ENCODE measurements around the gene CCDC117.
"Not testable (repeated sequence)": the region's sequence is repeated elsewhere in the genome, so short reads cannot be mapped to it uniquely, and the experiment has no call there.

The CCDC117 gene, protein sequence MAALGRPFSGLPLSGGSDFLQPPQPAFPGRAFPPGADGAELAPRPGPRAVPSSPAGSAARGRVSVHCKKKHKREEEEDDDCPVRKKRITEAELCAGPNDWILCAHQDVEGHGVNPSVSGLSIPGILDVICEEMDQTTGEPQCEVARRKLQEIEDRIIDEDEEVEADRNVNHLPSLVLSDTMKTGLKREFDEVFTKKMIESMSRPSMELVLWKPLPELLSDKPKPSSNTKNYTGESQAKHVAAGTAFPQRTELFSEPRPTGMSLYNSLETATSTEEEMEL

DNA sequence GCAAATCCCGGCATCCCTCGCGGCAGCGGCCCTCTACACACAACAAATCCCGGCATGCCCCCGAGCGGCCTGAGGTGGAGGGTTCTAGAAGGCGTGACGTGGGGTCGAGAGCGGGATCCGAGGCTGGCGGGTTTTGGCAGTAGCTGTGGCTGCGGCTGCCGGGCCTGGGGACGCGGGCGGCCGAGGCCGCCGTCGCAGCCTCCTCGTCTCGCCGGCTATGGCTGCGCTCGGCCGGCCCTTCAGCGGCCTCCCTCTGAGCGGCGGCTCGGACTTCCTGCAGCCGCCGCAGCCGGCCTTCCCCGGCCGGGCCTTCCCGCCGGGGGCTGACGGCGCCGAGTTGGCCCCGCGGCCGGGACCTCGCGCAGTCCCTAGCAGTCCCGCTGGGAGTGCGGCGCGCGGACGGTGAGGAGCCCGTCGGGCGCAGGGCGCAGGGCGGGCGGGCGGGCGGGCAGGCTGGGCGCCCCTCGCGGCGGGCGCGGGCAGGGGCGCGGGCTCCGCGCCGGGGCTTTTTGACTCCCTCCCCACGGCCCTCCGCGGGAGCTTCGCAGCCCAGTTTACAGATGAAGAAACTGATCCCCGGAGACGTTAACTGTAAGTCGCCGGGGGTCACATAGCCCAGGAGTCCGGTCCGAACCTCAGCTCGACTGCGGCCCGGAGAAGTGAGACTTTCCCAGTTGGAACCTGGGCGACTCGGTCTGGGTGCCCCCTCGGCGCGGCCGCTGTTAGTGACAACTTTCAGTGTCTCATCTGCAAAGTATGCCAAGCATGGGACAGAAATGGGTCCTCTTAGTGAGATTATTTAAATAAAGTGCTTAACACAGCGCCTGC lies at the start of gene CCDC117:
CCDC117 (plus strand) TSS at position 63 of the 828 bp plus-strand sequence; CDS start at position 218, 155 bp downstream.
- DNase-seq: peak; percentile 98

DNA sequence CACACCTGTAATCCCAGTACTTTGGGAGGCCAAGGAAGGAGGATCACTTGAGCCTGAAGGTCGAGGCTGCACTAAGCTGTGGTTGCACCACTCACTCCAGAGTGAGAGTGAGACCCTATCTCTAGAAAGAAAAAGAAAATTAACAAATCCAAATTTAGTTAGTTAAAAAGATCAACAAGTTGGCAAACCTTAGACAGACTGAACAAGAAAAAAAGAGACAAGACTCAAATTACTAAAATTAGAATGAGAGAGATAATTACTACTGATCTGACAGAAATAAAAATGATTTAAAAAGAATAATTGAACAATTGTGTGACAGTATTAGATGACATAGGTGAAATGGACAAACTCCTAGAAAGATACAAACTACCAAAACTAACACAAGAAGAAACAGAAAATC lies 44.5 kb upstream of the CCDC117 start:
- DNase-seq: no peak

DNA sequence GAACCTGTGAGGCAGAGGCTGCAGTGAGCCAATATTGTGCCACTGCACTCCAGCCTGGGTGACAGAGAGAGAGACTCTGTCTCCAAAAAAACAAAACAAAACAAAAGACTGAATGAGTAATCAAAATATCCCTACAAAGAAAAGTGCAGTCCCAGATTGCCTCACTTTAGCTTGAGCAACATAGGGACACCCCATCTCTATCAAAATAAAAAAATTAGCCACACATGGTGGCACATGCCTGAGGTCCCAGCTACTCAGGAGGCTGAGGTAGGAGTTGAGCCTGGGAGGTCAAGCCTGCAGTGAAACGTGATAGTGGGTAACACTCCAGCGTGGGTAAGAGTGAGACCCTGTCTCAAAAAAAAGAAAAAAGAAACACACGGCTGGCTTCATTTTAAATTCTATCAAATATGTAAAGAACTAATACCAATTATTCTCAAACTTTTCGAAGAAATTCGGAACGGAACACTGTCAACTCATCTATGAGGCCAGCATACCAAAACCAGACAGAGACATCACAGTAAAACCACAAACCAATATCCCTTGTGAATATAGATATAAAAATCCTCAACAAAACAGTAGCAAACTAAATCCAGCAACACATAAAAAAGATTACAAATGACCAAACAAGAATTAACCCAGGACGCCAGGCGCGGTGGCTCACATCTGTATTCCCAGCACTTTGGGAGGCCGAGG lies 43.7 kb upstream of the CCDC117 start:
- DNase-seq: no peak

DNA sequence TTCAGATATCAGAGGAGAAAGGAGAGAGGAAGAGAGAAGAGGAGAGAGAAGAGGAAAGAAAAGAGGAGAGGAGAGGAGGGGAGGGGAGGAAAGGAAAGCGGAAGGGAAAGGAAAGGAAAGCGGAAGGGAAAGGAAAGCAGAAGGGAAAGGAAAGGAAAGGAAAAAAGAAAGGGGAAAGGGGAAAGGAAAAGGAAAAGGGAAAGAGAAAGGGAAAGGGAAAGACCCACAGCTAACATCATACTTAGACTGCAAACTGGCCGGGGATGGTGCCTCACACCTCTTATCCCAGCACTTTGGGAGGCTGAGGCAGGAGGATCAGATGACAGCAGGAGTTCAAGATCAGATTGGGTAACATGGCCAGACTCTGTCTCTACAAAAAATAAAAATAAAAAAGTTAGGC lies 42.3 kb upstream of the CCDC117 start:
- no peak for DNase-seq

DNA sequence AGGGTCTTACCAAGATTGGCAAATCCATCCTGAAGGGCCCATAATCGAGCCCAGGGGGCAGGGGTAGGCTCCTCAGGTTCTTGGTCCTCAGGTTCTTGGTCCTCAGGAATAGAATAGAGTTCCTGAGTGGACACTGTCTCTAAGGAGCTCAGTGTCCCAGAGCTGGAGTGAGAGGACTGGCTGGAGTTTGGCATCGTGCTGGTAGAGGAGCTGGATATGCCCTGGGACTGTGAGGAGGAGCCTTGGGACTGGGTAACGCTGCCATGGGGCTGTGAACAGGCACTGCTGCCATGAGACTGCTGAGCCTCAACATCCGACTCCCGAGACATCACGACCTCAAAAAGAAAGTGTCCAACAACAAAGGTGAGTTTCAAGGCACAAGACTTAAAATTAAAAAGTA lies 38.1 kb upstream of the CCDC117 start:
- no peak for DNase-seq

DNA sequence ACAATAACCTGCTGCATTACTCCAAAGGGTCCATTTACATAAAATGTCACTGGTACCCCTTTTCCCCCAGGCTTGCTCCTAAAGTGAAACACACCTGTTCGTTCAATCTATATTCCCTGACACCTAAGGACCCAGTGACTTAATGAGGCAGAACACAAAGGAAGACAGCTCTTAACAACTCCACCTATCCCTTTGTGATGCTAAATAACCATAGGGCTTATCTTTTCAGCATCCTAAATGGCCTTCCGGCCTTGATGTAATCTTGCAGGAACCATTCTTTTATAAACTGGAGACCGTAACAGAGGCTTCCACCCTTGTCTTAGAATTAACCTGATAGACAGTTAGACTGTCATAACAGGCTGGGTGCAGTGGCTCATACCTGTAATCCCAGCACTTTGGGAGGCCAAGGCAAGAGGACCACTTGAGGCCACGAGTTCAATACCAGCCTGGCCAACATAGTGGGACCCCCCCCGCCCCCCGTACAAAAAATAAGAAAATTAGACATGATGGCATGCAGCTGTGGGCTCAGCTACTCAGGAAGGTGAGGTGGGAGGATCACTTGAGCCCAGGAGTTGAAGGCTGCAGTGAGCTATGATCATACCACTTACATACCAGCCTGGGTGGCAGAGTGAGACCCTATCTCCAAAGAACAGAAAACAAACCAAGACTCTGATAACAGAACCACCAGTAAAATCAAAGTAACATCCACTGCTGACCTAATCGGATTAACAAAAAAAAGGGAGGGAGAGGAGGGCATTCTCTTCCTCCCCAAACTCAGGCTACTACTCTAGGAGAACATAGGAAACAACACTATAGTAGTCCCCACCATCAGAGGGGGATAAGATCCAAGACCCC lies 36.0 kb upstream of the CCDC117 start:
- DNase-seq: peak; percentile 73

DNA sequence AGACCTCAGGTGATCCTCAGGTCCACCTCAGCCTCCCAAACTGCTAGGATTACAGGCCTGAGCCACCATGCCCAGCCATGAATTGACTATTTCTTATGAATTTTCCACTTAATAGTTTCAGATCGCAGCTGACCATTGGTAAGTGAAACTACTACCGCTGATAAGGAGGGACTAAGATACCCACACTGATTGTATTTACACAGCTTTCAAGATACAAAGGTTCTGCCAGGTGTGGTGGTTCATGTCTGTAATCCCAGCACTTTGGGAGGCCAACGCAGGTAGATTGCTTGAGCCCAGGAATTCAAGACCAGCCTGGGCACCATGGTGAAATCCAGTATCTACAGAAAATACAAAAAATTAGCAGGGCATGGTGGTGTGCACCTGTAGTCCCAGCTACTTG lies 34.8 kb upstream of the CCDC117 start:
- no peak for DNase-seq

DNA sequence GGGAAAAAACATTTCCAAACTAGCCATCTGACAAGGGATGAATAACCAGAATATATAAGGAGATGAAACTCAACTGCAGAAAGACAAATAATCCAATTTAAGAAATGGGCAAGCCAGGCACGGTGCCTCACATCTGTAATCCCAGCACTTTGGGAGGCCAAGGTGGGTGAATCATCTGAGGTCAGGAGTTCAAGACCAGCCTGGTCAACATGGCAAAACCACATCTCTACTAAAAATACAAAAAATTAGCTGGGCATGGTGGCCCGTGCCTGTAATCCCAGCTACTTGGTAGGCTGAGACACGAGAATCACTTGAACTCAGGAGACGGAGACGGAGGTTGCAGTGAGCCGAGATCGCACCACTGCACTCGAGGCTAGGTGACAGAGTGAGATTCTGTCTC lies 33.6 kb upstream of the CCDC117 start:
- not testable (repeated sequence) for DNase-seq

DNA sequence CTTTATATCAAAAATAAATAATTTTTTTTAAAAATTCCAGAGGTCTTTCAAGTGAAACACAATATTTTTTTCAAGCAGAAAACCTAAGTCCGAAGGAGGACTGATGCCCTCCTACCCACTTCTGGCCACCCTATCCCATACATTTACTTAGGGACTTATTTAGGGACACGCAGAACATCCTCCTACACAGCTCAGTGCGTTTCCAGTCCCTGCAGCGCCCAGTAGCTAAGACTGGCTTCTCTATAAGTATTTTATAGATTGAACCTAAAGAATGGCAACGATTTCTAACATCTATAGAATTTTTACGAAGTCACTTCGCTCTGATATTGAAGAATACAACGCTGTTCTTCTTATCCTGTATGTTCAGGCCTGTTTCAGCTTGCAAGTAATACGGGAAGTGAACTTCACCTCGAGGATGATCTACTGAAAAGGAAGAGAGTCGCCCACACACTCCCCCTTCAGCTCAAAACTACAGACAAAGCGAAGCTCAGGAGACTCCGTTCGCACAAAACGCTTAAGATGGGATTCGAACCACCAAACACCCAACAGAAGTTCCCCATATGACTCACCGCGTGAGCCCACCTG lies 31.2 kb upstream of the CCDC117 start:
- peak; percentile 73 for DNase-seq

DNA sequence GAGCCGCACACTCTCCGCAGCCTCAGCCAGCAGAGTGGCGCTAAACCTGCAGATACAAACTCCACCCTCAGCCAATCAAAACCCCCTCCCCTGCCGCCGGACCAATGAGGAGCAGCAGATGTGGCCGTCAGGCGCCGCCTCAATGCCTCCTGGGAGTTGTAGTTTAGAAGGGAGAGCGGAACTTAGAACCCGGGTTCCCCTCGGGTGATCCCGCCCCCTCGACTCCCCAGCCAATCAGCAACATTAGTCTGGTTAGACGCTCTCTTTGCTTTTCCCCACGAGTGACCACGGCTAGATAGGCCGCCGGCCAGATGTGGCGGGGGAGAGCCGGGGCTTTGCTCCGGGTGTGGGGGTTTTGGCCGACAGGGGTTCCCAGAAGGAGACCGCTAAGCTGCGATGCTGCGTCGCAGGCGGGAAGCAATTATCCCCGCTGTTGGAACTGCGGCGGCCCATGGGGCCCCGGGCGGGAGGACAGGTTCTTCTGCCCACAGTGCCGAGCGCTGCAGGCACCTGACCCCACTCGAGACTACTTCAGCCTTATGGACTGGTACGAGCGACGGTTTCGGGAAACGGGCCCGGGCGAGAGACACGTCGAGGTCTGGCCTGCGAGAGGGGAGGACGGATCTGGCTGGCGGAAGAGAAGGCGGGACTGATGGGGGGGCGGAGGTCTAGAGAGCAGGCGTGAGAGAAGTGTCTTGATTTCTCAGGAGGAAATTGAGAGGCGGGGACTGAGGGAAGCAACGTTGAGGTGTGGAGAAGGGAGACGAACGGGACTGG lies 30.5 kb upstream of the CCDC117 start, which contains the start of the genes CHEK2 and HSCB:
CHEK2 (minus strand) TSS at position 36 of the 777 bp plus-strand sequence. CDS start 7,099 bp downstream, outside the sequence.
HSCB (plus strand) TSS at position 255 of the 777 bp plus-strand sequence; CDS start at position 312, 57 bp downstream.
- peak; percentile 100 for DNase-seq

DNA sequence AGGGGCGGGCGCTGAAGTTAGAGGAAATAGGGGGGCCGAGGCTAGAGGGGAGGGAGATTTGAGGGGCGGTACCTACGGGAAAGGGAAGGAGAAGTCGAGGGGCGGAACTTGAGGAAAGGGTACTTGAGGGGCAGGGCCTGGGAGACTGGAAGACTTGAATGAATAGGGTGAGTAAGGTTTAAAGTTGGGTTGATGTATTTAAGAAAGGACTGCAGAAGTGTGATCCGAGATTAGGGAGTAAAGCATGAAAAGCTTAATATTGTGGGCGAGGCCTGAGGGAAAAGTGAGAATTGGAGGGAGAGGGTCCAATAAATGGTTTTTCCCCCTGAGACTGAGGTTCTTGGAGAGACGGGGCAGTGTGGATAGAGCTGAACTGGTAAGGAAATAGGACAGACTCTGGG lies 29.9 kb upstream of the CCDC117 start:
- DNase-seq: no peak

DNA sequence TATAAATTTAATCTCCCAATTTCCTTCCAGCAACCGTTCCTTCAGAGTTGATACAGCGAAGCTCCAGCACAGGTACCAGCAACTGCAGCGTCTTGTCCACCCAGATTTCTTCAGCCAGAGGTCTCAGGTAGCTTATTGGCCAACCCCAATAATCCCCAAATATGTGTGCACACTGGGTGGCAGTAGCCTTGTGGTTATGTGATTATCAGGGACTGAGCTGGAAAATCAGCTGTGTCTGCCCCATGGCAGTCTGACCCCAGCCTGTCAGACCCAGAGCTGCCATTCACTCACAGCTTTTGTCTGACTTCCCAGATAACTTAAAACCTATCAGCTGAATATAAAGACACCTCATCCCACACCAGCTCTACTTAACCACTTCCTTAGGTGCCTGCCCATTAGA lies 28.6 kb upstream of the CCDC117 start:
- no peak for DNase-seq

DNA sequence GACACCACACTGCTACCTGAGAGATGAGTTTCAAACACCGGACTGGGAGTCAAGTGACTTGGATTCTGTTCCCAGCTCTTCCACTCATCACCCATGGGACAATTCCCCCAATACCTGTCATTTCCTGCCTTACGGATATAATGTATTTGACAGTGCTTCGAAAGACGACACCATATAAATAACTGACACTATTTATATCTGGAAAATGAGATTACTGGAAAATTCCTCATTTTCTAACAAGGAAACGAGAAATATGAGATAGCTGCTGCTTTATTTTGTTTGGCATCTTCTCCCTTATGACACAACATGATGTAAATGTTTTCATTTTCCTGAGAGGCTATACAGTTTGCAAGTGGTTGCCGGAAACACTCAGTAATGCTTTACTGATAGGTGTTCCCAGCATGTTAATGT lies 22.0 kb upstream of the CCDC117 start:
- DNase-seq: no peak

DNA sequence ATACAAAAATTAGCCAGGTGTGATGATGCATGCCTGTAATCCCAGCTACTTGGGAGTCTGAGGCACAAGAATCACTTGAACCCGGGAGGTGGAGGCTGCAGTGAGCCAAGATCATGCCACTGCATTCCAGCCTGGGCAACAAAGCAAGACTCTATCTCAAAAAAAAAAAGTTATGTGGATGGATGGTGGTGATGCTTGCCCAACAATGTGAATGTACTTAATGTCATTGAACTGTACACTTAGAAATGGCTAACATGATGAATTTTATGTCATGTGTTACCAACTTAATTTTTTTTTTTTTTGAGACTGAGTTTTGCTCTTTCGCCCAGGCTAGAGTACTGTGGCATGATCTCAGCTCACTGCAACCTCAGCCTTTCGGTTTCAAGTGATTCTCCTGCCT lies 18.0 kb upstream of the CCDC117 start:
- not testable (repeated sequence) for DNase-seq

DNA sequence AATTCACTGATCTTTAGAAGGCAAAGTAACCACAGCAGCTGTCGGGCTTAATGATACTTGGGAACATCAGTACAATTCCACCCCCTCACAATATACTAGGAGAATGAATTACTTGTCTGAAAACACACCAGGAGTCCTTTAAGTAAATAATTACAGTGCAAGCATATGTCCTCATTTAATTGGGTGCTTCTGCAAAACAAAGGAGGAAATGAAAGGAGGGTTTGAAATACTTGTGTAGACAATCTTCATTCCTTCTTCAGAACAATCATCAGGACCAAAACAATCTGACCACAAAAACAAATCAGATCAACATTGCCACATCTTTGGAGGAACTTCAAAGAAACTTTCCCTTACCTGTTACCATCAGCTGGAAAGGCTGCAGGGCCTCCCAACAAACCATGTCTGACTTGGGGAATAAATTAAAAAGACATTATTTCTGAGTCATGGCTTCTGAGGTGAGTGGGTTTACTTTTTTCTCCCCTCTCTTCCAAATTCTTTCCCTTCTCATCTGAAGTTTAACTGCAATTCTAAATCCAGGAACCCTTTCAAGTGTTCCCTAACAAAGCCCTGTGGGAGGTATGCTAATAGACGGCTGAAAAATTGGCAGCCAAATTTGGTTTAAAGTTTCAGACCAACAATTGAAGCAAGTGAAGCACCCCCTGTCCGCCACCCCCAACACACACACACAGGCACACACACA lies 12.5 kb upstream of the CCDC117 start:
- peak; percentile 94 for DNase-seq

DNA sequence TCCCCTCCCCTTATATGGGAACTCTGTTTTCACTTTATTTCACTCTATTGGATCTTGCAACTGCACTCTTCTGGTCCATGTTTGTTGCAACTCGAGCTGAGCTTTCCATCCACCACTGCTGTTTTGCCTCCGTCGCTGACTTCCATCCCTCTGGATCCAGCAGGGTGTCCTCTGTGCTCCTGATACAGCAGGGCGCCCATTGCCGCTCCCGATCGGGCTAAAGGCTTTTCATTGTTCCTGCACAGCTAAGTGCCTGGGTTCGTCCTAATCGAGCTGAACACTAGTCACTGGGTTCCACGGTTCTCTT lies 11.1 kb upstream of the CCDC117 start:
- no peak for DNase-seq

DNA sequence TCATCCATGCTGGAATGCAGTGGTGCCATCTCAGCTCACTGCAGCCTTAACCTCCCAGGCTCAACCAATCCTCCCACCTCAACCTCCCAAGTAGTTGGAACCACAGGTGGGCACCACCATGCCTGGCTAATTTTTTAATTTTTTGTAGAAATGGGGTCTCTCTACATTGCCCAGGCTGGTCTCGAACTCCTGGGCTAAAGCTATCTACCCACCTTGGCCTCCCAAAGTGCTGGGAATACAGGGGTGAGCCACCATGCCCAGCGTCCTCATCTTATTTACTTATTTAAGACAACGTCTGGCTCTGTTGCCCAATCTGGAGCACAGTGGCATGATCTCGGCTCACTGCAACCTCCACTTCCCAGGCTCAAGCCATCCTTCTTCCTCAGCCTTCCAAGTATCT lies 10.5 kb upstream of the CCDC117 start:
- DNase-seq: not testable (repeated sequence)

DNA sequence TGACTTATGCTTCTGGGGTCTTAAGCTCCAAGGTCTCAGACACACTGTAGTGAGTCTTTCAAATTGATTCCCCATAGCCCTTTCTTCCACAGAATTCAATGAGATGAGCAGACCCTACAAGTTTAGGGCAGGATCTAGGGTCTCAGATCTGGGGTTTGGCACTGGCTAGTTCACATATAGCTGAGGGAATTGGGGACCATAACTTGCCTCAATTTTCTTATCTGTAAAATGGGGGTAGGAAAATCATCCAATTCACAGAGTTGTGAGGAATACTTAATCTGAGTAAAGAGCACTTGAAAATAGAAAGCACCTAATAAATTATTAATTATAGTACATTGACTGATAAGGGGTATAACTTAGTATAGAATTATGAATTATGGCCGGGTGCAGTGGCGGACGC lies 5.9 kb upstream of the CCDC117 start:
- DNase-seq: no peak

DNA sequence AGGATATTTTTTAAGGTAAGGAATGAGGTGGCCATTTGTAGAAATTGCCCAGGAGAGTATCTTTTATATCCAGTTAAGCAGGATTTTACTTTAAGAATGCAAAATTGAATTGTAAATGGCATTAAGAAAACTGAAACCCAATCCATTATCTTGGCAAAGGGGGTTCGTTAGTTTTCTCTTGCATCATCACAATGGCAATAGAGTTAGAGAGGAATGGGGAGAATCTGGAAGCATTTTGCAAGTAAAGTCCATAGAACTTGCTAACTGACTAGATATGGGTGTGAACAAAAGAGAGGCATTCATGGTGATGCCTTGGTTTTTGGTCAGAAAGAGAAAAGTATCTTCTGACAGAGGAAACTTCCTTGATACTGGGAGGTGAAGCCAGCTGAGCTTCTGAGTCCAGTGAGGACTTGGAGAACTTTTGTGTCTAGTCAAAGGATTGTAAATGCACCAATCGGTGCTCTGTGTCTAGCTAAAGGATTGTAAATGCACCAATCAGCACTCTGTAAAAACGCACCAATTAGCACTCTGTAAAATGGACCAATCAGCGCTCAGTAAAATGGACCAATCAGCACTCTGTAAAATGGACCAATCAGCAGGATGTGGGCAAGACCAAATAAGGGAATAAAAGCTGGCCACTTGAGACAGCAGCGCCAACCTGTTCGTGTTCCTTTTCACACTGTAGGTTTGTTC lies 3.6 kb upstream of the CCDC117 start:
- peak; percentile 14 for DNase-seq

Measured in NCI-H69 (cell line).